DOHH2 (cell line): ENCODE measurements around the gene SPOCK1.

Source experiments
- H3F3A ChIP-seq: fragments of 200-600 bp; sonication (generic), shearing (Covaris generic); 2 replicates; pipeline ENCODE4 v1.6.0; 2016; ENCODE audit warnings: antibody characterized with exemption, mild to moderate bottlenecking; ENCODE audit not compliant: control insufficient read depth, insufficient read depth
- H3K27ac ChIP-seq: fragments of 200-600 bp; sonication (generic); 2 replicates; pipeline ENCODE4 v1.5.1; 2014; ENCODE audit warnings: low read depth, mild to moderate bottlenecking, low read length, moderate library complexity
- H3K27me3 ChIP-seq: fragments of 200-600 bp; sonication (generic); 2 replicates; pipeline ENCODE4 v1.6.1; 2014; ENCODE audit warnings: mild to moderate bottlenecking, low read length, mixed read lengths; ENCODE audit not compliant: control insufficient read depth
- H3K36me3 ChIP-seq: fragments of 200-600 bp; sonication (generic); 2 replicates; pipeline ENCODE4 v1.6.1; 2014; ENCODE audit warnings: mild to moderate bottlenecking, low read length, moderate library complexity, mixed read lengths; ENCODE audit not compliant: control insufficient read depth
- H3K4me1 ChIP-seq: fragments of 200-600 bp; sonication (generic); 2 replicates; pipeline ENCODE4 v1.6.1; 2014; ENCODE audit warnings: mild to moderate bottlenecking, low read length, mixed read lengths; ENCODE audit not compliant: control insufficient read depth
- H3K4me2 ChIP-seq: fragments of 200-600 bp; sonication (generic); 2 replicates; pipeline ENCODE4 v1.6.0; 2014; ENCODE audit warnings: mild to moderate bottlenecking, low read length, moderate library complexity
- H3K4me3 ChIP-seq: fragments of 200-600 bp; sonication (generic); 2 replicates; pipeline ENCODE4 v1.5.1; 2014; ENCODE audit warnings: mild to moderate bottlenecking, low read length, mixed read lengths
- H3K79me2 ChIP-seq: fragments of 200-600 bp; sonication (generic); 2 replicates; pipeline ENCODE4 v1.6.1; 2014; ENCODE audit warnings: mild to moderate bottlenecking, low read length, mixed read lengths; ENCODE audit not compliant: control insufficient read depth
- H3K9me2 ChIP-seq: fragments of 200-600 bp; sonication (generic); replicated peaks from 2 replicates; pipeline ENCODE4 v1.6.1; 2014; ENCODE audit warnings: mild to moderate bottlenecking, low read length, mixed read lengths; ENCODE audit not compliant: control insufficient read depth
- H3K9me3 ChIP-seq: fragments of 200-600 bp; sonication (generic); 2 replicates; pipeline ENCODE4 v1.6.1; 2014; ENCODE audit warnings: antibody characterized with exemption, low read length, mixed read lengths; ENCODE audit not compliant: control insufficient read depth, insufficient read depth
- H4K20me1 ChIP-seq: fragments of 200-600 bp; sonication (generic); 2 replicates; pipeline ENCODE4 v1.6.0; 2014; ENCODE audit warnings: low read depth, mild to moderate bottlenecking, antibody characterized with exemption, low read length, moderate library complexity; ENCODE audit not compliant: control insufficient read depth, insufficient read depth
- EZH2phosphoT487 ChIP-seq: fragments of 200-600 bp; sonication (generic); IDR thresholded peaks from 2 replicates; pipeline ENCODE4 v1.6.1; 2017; ENCODE audit warnings: borderline replicate concordance, mild to moderate bottlenecking, antibody characterized with exemption, low read length, moderate library complexity, mixed read lengths
- TF ChIP-seq, protein P1 (sequence below): fragments of 200-600 bp; sonication (generic); IDR thresholded peaks from one replicate; pipeline ENCODE4 v1.5.1; 2014; ENCODE audit warnings: antibody characterized with exemption, mild to moderate bottlenecking, low read depth, low read length; ENCODE audit not compliant: poor library complexity, severe bottlenecking

SPOCK1 gene

DNA sequence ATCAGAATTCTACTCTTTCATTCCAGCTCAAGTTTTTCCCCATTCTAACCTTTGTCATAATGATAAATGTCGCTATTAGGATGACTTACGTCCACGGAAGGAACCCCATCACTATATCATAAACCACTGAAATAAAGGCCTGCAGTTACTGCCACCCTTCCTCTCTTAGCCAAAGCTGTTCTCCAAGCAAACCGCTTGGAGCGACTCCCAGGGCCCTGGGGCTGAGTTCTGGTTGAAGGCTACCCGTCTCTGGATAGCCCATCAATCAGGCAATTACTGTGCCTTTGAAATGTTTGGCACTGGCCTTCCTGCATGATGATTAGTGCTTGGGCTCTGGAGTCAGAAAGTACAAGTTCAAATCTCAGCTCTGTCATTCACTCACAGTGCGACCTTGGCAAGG is 386.0 kb downstream of the SPOCK1 start:
- no peak overlapping the region for H3K4me2 ChIP-seq
- H3F3A ChIP-seq, result no peaks in the 10 kb centered on the region
- no peak overlapping the region for H3K27ac ChIP-seq
- H3K27me3 ChIP-seq, result no peaks in the 10 kb centered on the region
- H3K4me3 ChIP-seq, result no peak overlapping the region
- no peaks in the 10 kb centered on the region for H3K36me3 ChIP-seq
- TF ChIP-seq EZH2phosphoT487, result no peak
- TF ChIP-seq, protein P1, sequence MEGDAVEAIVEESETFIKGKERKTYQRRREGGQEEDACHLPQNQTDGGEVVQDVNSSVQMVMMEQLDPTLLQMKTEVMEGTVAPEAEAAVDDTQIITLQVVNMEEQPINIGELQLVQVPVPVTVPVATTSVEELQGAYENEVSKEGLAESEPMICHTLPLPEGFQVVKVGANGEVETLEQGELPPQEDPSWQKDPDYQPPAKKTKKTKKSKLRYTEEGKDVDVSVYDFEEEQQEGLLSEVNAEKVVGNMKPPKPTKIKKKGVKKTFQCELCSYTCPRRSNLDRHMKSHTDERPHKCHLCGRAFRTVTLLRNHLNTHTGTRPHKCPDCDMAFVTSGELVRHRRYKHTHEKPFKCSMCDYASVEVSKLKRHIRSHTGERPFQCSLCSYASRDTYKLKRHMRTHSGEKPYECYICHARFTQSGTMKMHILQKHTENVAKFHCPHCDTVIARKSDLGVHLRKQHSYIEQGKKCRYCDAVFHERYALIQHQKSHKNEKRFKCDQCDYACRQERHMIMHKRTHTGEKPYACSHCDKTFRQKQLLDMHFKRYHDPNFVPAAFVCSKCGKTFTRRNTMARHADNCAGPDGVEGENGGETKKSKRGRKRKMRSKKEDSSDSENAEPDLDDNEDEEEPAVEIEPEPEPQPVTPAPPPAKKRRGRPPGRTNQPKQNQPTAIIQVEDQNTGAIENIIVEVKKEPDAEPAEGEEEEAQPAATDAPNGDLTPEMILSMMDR, result no peak
- H4K20me1 ChIP-seq, result no peaks in the 10 kb centered on the region
- H3K9me2 ChIP-seq, result no peaks in the 10 kb centered on the region; the same call in 1 of the 2 replicates
- no peaks in the 10 kb centered on the region for H3K79me2 ChIP-seq
- H3K4me1 ChIP-seq, result no peaks in the 10 kb centered on the region
- no peaks in the 10 kb centered on the region for H3K9me3 ChIP-seq

- Histone ChIP-seq H3K9me3 (no peaks in the 10 kb centered on the region), H3K27ac (no peak overlapping the region), H4K20me1 (no peaks in the 10 kb centered on the region), H3K4me3 (no peak overlapping the region), H3K4me2 (no peak overlapping the region), H3K27me3 (no peaks in the 10 kb centered on the region), H3K36me3 (no peaks in the 10 kb centered on the region), H3K79me2 (no peaks in the 10 kb centered on the region), H3K4me1 (no peaks in the 10 kb centered on the region), H3K9me2 (no peaks in the 10 kb centered on the region), H3F3A (no peaks in the 10 kb centered on the region)
- TF ChIP-seq EZH2phosphoT487, result no peak
- TF ChIP-seq, protein P1, result no peak
Observed at GRCh38 chr5:137105351-137106035, 393.6 kb downstream of the SPOCK1 start.

DNA sequence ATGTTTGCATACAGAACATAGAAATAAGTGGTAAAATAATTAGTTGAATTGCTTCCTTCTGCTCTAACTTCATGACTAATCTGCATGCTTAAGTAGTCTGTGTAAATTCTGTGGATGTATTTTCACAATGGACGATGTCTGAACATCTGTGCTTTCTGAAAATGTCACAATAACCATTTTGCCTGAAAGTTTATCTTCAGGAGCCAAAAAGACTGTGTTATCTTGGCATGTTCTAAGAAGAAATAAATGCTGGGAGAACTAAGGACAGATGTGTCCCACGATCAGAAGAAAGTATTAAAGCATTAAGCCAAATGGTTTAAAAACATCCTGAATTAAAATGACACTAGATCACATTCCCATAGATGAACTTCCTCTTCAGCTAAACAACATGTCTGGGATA is 397.6 kb downstream of the SPOCK1 start:
- Histone ChIP-seq H3K4me1 (no peaks in the 10 kb centered on the region), H3K27me3 (no peaks in the 10 kb centered on the region), H3F3A (no peaks in the 10 kb centered on the region), H3K4me3 (no peak overlapping the region), H4K20me1 (no peaks in the 10 kb centered on the region), H3K27ac (no peak overlapping the region), H3K36me3 (no peaks in the 10 kb centered on the region), H3K4me2 (no peak overlapping the region), H3K9me3 (no peaks in the 10 kb centered on the region), H3K9me2 (no peaks in the 10 kb centered on the region), H3K79me2 (no peaks in the 10 kb centered on the region)
- TF ChIP-seq, protein P1, result no peak
- no peak for TF ChIP-seq EZH2phosphoT487
